Fibroblast of lung (primary cell): ENCODE measurements around the gene TMPRSS11A.

Source experiments
- CTCF ChIP-seq, 2 donors: IDR thresholded peaks in 1 of 2; conservative IDR thresholded peaks in 1 of 2; 1 replicate in 1 of 2; 2 replicates in 1 of 2; pipeline ENCODE4 v1.5.1; 2011 to 2012; ENCODE audit warnings: low read length in 2 of 2, control low read depth in 1 of 2, inconsistent platforms in 1 of 2, low read depth in 1 of 2, mild to moderate bottlenecking in 1 of 2
- EZH2 ChIP-seq: IDR thresholded peaks from 2 replicates; pipeline ENCODE4 v1.5.1; 2012; ENCODE audit warnings: low read length, control low read depth, mild to moderate bottlenecking; ENCODE audit errors: missing control alignments

GRCh38 chr4:67934628-67935027, 28.7 kb downstream of the TMPRSS11A start:
- no peak for TF ChIP-seq CTCF (conservative IDR thresholded peaks at IDR 0.05 in 1 of 2, IDR thresholded peaks at IDR 0.05 in 1 of 2; ENCODE audit: low read depth in 1 of 2, low read length in 2 of 2)
- TF ChIP-seq EZH2 = no peak
